AG04450 (cell line): ENCODE measurements around the gene ZPR1. TPM values are rescaled to one million over a fixed set of nuclear protein-coding genes. Genes with fewer than 3 reads are reported as not detected.

Experiments used
- CTCF ChIA-PET: fragments of 300-600, 350-600 bp; formaldehyde crosslinking; extraction: SDS; loops from one replicate; lab custom pipeline; 2022; ENCODE audit warnings: antibody characterized with exemption, inconsistent platforms; lab: Charles Lee
- POLR2A ChIA-PET: fragments of 350-600 bp; formaldehyde crosslinking; extraction: SDS; loops from one replicate; lab custom pipeline; 2021; ENCODE audit warnings: antibody characterized with exemption, inconsistent platforms; lab: Yijun Ruan, JAX
- DNase-seq: peaks from one replicate; pipeline ENCODE4 v3.0.0-alpha.2; 2011; ENCODE audit warnings: low read depth, low spot score
- H3K27ac ChIP-seq: one replicate; pipeline ENCODE4 v1.5.1; 2012; ENCODE audit warnings: low read depth, low read length, control low read depth
- H3K27me3 ChIP-seq: one replicate; pipeline ENCODE4 v1.6.0; 2012; ENCODE audit warnings: low read length; ENCODE audit not compliant: control insufficient read depth, insufficient read depth
- H3K4me3 ChIP-seq: 2 replicates; pipeline ENCODE4 v1.5.1; 2011; ENCODE audit warnings: mild to moderate bottlenecking, low read depth, low read length, control low read depth
- H3K9me3 ChIP-seq: 2 replicates; pipeline ENCODE4 v1.5.1; 2012; ENCODE audit warnings: low read length; ENCODE audit not compliant: control insufficient read depth, insufficient read depth
- CTCF ChIP-seq: IDR thresholded peaks from 2 replicates; pipeline ENCODE4 v1.5.1; 2011; ENCODE audit warnings: low read depth, low read length, control low read depth, inconsistent platforms
- polyA plus RNA-seq: library from polyadenylated mRNA; depleted of rRNA; stranded (reverse); fragments of >200 nt; gene quantifications from 2 replicates; pipeline ENCODE4 v1.2.3, GENCODE V29; 2011

ZPR1 gene
- polyA plus RNA-seq, 1 experiment: 57.1 TPM

- H3K9me3 ChIP-seq: no peaks in the 10 kb centered on the region; the same call in 1 of the 2 replicates
- H3K27ac ChIP-seq: no peak overlapping the region
- H3K4me3 ChIP-seq: no peak overlapping the region
- CTCF ChIA-PET: no interaction called here
- no peak for DNase-seq
- no peaks in the 10 kb centered on the region for H3K27me3 ChIP-seq
- POLR2A ChIA-PET: no interaction called here
- no peak for TF ChIP-seq CTCF
Measured at GRCh38 chr11:116776522-116776984, 11.3 kb downstream of the ZPR1 start.

GRCh38 chr11:116775975-116776374 is 11.8 kb downstream of the ZPR1 start:
- Histone ChIP-seq H3K9me3 (no peaks in the 10 kb centered on the region; the same call in 1 of the 2 replicates), H3K27ac (no peak overlapping the region), H3K27me3 (no peaks in the 10 kb centered on the region), H3K4me3 (no peak overlapping the region)
- ChIA-PET POLR2A (interaction anchor here (0.6 to 0.7 kb wide), 3 partner anchors 9 to 974 kb away, joined by 3 to 8 read pairs (median 4); no protein-coding TSS in a partner anchor), CTCF (no interaction called here)
- DNase-seq: no peak
- no peak for TF ChIP-seq CTCF

GRCh38 chr11:116774661-116775060 is 13.2 kb downstream of the ZPR1 start:
- H3K27ac ChIP-seq: no peak overlapping the region
- no peaks in the 10 kb centered on the region; the same call in 1 of the 2 replicates for H3K9me3 ChIP-seq
- no peak for TF ChIP-seq CTCF
- no peak for DNase-seq
- H3K4me3 ChIP-seq: no peak overlapping the region
- H3K27me3 ChIP-seq: no peaks in the 10 kb centered on the region
- ChIA-PET CTCF (interaction anchor here (1.1 kb wide), 1 partner anchor 17 kb away, joined by 4 read pairs; the partner anchor contains the start of gene APOA5), POLR2A (no interaction called here)

GRCh38 chr11:116773203-116774097 is 14.4 kb downstream of the ZPR1 start:
- H3K27ac ChIP-seq: peak overlapping the region; percentile 61
- ChIA-PET CTCF (interaction anchor here (0.9 to 1.5 kb wide), 2 partner anchors 11 to 17 kb away, joined by 4 to 9 read pairs; partner anchors contain the start of gene APOA5), POLR2A (interaction anchor here (0.6 to 1.9 kb wide), 3 partner anchors 10 to 31 kb away, joined by 3 to 11 read pairs (median 6); partner anchors contain the start of gene ZPR1)
- H3K4me3 ChIP-seq: peak overlapping the region; percentile 89
- no peaks in the 10 kb centered on the region; the same call in 1 of the 2 replicates for H3K9me3 ChIP-seq
- no peak for DNase-seq
- H3K27me3 ChIP-seq: no peaks in the 10 kb centered on the region
- no peak for TF ChIP-seq CTCF
